ENCODE data around the gene UNC80.

Gene UNC80

DNA sequence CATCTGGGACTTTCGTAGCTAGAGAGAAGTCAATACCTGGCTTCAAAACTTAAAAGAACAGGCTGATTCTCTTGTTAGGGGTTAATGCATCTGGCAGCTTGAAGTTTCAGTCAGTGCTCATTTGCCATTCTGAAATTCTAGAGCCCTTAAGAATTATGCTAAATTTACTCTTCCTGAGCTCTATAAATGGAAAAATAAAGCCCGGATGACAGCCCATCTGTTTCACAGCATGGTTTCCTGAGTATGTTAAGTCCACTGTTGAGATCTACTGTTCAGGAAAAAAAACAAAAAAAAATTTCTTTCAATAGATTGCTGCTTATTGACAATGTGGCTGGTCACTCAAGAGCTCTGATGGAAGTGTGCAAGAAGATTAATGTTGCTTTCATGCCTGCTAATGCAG lies 129.5 kb downstream of the UNC80 start:
- Histone ChIP-seq H3K4me3 (ENCODE audit: low read length in 2 of 2) (no peak overlapping the region), H3K9ac (ENCODE audit: low read depth in 1 of 2, low read length in 2 of 2) (no peak overlapping the region), H3K9me3 (ENCODE audit: control insufficient read depth in 2 of 2, low read length in 2 of 2) (no peaks in the 10 kb centered on the region), H3K36me3 (ENCODE audit: control insufficient read depth in 2 of 2, insufficient read depth in 2 of 2, low read length in 2 of 2) (no peaks in the 10 kb centered on the region), H3K27ac (ENCODE audit: low read depth in 2 of 2, low read length in 2 of 2) (no peak overlapping the region), H3K27me3 (ENCODE audit: control insufficient read depth in 2 of 2, insufficient read depth in 2 of 2, low read length in 2 of 2) (no peaks in the 10 kb centered on the region), H3K4me1 (ENCODE audit: control insufficient read depth in 2 of 2, insufficient read depth in 2 of 2, low read length in 2 of 2) (no peaks in the 10 kb centered on the region)

- Histone ChIP-seq H3K9me3 (ENCODE audit: control insufficient read depth in 2 of 2, low read length in 2 of 2) (no peaks in the 10 kb centered on the region), H3K36me3 (ENCODE audit: control insufficient read depth in 2 of 2, insufficient read depth in 2 of 2, low read length in 2 of 2) (no peaks in the 10 kb centered on the region), H3K27me3 (ENCODE audit: control insufficient read depth in 2 of 2, insufficient read depth in 2 of 2, low read length in 2 of 2) (no peaks in the 10 kb centered on the region), H3K4me1 (ENCODE audit: control insufficient read depth in 2 of 2, insufficient read depth in 2 of 2, low read length in 2 of 2) (no peaks in the 10 kb centered on the region), H3K9ac (ENCODE audit: low read depth in 1 of 2, low read length in 2 of 2) (no peak overlapping the region), H3K27ac (ENCODE audit: low read depth in 2 of 2, low read length in 2 of 2) (no peak overlapping the region), H3K4me3 (ENCODE audit: low read length in 2 of 2) (no peak overlapping the region)
Observed at GRCh38 chr2:209905691-209906090, 134.1 kb downstream of the UNC80 start.

- no peak overlapping the region for H3K4me3 ChIP-seq (ENCODE audit: low read length in 2 of 2)
- H3K27me3 ChIP-seq (ENCODE audit: control insufficient read depth in 2 of 2, insufficient read depth in 2 of 2, low read length in 2 of 2) = no peaks in the 10 kb centered on the region
- no peaks in the 10 kb centered on the region for H3K4me1 ChIP-seq (ENCODE audit: control insufficient read depth in 2 of 2, insufficient read depth in 2 of 2, low read length in 2 of 2)
- no peak overlapping the region for H3K9ac ChIP-seq (ENCODE audit: low read depth in 1 of 2, low read length in 2 of 2)
- H3K36me3 ChIP-seq (ENCODE audit: control insufficient read depth in 2 of 2, insufficient read depth in 2 of 2, low read length in 2 of 2) = no peaks in the 10 kb centered on the region
- no peak overlapping the region for H3K27ac ChIP-seq (ENCODE audit: low read depth in 2 of 2, low read length in 2 of 2)
- H3K9me3 ChIP-seq (ENCODE audit: control insufficient read depth in 2 of 2, low read length in 2 of 2) = no peaks in the 10 kb centered on the region
Observed at GRCh38 chr2:209907746-209908145, 136.1 kb downstream of the UNC80 start.

DNA sequence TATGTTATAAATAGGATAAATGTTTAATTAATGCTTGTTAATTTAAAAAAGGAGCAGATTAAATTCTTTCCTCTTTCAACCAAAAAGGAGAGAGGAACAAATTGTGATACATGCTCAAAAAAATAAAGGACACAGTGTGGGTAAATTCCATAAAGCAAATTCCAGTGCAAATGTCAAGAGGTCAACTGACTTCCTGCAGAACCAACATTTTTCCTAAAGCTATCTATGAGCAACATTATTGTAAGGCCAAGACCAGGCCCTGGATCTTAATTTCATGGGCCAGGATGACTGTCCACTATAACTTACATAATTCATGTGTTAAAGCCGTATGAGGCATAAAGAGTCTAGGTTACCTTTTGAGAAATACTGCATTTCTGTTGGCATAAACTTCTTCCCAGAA lies 136.9 kb downstream of the UNC80 start:
- Histone ChIP-seq H3K27ac (ENCODE audit: low read depth in 2 of 2, low read length in 2 of 2) (no peak overlapping the region), H3K9me3 (ENCODE audit: control insufficient read depth in 2 of 2, low read length in 2 of 2) (no peaks in the 10 kb centered on the region), H3K9ac (ENCODE audit: low read depth in 1 of 2, low read length in 2 of 2) (no peak overlapping the region), H3K27me3 (ENCODE audit: control insufficient read depth in 2 of 2, insufficient read depth in 2 of 2, low read length in 2 of 2) (no peaks in the 10 kb centered on the region), H3K36me3 (ENCODE audit: control insufficient read depth in 2 of 2, insufficient read depth in 2 of 2, low read length in 2 of 2) (no peaks in the 10 kb centered on the region), H3K4me3 (ENCODE audit: low read length in 2 of 2) (no peak overlapping the region), H3K4me1 (ENCODE audit: control insufficient read depth in 2 of 2, insufficient read depth in 2 of 2, low read length in 2 of 2) (no peaks in the 10 kb centered on the region)

GRCh38 chr2:209911486-209911885 lies 139.9 kb downstream of the UNC80 start:
- H3K9me3 ChIP-seq (ENCODE audit: control insufficient read depth in 2 of 2, low read length in 2 of 2) = no peaks in the 10 kb centered on the region
- H3K4me1 ChIP-seq (ENCODE audit: control insufficient read depth in 2 of 2, insufficient read depth in 2 of 2, low read length in 2 of 2) = no peaks in the 10 kb centered on the region
- H3K9ac ChIP-seq (ENCODE audit: low read depth in 1 of 2, low read length in 2 of 2) = no peak overlapping the region
- H3K36me3 ChIP-seq (ENCODE audit: control insufficient read depth in 2 of 2, insufficient read depth in 2 of 2, low read length in 2 of 2) = no peaks in the 10 kb centered on the region
- H3K27ac ChIP-seq (ENCODE audit: low read depth in 2 of 2, low read length in 2 of 2) = no peak overlapping the region
- H3K27me3 ChIP-seq (ENCODE audit: control insufficient read depth in 2 of 2, insufficient read depth in 2 of 2, low read length in 2 of 2) = no peaks in the 10 kb centered on the region
- no peak overlapping the region for H3K4me3 ChIP-seq (ENCODE audit: low read length in 2 of 2)

- H3K27ac ChIP-seq (ENCODE audit: low read depth in 2 of 2, low read length in 2 of 2) = no peak overlapping the region
- no peaks in the 10 kb centered on the region for H3K36me3 ChIP-seq (ENCODE audit: control insufficient read depth in 2 of 2, insufficient read depth in 2 of 2, low read length in 2 of 2)
- H3K9ac ChIP-seq (ENCODE audit: low read depth in 1 of 2, low read length in 2 of 2) = no peak overlapping the region
- H3K27me3 ChIP-seq (ENCODE audit: control insufficient read depth in 2 of 2, insufficient read depth in 2 of 2, low read length in 2 of 2) = no peaks in the 10 kb centered on the region
- no peak overlapping the region for H3K4me3 ChIP-seq (ENCODE audit: low read length in 2 of 2)
- H3K9me3 ChIP-seq (ENCODE audit: control insufficient read depth in 2 of 2, low read length in 2 of 2) = no peaks in the 10 kb centered on the region
- no peaks in the 10 kb centered on the region for H3K4me1 ChIP-seq (ENCODE audit: control insufficient read depth in 2 of 2, insufficient read depth in 2 of 2, low read length in 2 of 2)
Observed at GRCh38 chr2:209913786-209914345, 142.2 kb downstream of the UNC80 start.

DNA sequence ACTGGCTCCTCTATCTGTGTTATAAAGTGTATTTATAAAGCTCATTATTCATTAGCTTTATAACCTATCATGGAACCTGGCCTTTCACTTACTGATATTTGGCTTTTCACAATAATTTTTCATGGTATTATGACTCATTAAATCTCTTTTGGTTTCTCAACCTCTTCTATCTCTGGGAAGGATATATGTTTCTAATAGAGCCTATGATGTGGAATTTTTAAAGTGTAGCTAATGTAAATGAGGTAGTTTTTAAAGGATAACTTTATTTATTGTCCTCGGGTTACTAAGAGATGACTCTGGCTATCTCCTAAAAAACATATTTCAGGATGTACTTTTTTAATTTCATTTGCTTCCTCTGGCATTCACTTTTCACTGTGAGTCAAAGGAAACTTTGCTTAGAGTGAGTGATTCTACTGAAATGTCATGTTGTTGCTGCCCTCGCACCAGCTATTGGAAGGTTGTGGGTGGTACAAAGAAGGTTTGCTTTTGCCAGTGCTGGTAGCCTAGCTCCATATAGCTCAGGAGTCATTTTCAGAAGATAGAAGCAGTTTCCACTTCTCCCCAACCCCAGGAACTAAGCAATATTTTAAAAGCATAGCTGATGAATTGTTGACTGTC lies 145.6 kb downstream of the UNC80 start:
- H3K9me3 ChIP-seq (ENCODE audit: control insufficient read depth in 2 of 2, low read length in 2 of 2) = no peaks in the 10 kb centered on the region
- no peaks in the 10 kb centered on the region for H3K36me3 ChIP-seq (ENCODE audit: control insufficient read depth in 2 of 2, insufficient read depth in 2 of 2, low read length in 2 of 2)
- H3K4me1 ChIP-seq (ENCODE audit: control insufficient read depth in 2 of 2, insufficient read depth in 2 of 2, low read length in 2 of 2) = no peaks in the 10 kb centered on the region
- no peak overlapping the region for H3K9ac ChIP-seq (ENCODE audit: low read depth in 1 of 2, low read length in 2 of 2)
- H3K4me3 ChIP-seq (ENCODE audit: low read length in 2 of 2) = no peak overlapping the region
- H3K27me3 ChIP-seq (ENCODE audit: control insufficient read depth in 2 of 2, insufficient read depth in 2 of 2, low read length in 2 of 2) = no peaks in the 10 kb centered on the region
- no peak overlapping the region for H3K27ac ChIP-seq (ENCODE audit: low read depth in 2 of 2, low read length in 2 of 2)

GRCh38 chr2:209918251-209918650 lies 146.6 kb downstream of the UNC80 start:
- no peaks in the 10 kb centered on the region for H3K36me3 ChIP-seq (ENCODE audit: control insufficient read depth in 2 of 2, insufficient read depth in 2 of 2, low read length in 2 of 2)
- H3K9ac ChIP-seq (ENCODE audit: low read depth in 1 of 2, low read length in 2 of 2) = no peak overlapping the region
- H3K9me3 ChIP-seq (ENCODE audit: control insufficient read depth in 2 of 2, low read length in 2 of 2) = no peaks in the 10 kb centered on the region
- H3K4me3 ChIP-seq (ENCODE audit: low read length in 2 of 2) = no peak overlapping the region
- H3K27me3 ChIP-seq (ENCODE audit: control insufficient read depth in 2 of 2, insufficient read depth in 2 of 2, low read length in 2 of 2) = no peaks in the 10 kb centered on the region
- H3K27ac ChIP-seq (ENCODE audit: low read depth in 2 of 2, low read length in 2 of 2) = no peak overlapping the region
- H3K4me1 ChIP-seq (ENCODE audit: control insufficient read depth in 2 of 2, insufficient read depth in 2 of 2, low read length in 2 of 2) = no peaks in the 10 kb centered on the region

DNA sequence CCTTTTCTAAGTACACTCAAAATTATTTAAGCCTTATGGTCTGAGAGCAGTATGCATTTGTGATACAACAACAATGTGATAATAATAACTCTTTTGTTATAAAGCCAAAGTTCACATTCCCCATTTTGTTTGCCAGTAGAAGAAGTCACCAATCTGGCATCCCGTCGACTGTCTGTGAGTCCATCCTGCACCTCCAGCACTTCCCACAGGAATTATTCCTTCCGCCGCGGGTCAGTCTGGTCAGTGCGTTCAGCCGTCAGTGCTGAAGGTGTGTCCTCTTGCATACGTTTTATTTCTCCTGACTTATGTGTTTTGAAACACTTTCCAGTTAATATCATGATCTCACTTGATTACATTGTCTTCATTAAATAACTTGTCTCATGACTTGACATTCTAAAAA lies 150.5 kb downstream of the UNC80 start:
- no peak overlapping the region for H3K4me3 ChIP-seq (ENCODE audit: low read length in 2 of 2)
- H3K27ac ChIP-seq (ENCODE audit: low read depth in 2 of 2, low read length in 2 of 2) = no peak overlapping the region
- H3K4me1 ChIP-seq (ENCODE audit: control insufficient read depth in 2 of 2, insufficient read depth in 2 of 2, low read length in 2 of 2) = no peaks in the 10 kb centered on the region
- no peak overlapping the region for H3K9ac ChIP-seq (ENCODE audit: low read depth in 1 of 2, low read length in 2 of 2)
- no peaks in the 10 kb centered on the region for H3K9me3 ChIP-seq (ENCODE audit: control insufficient read depth in 2 of 2, low read length in 2 of 2)
- no peaks in the 10 kb centered on the region for H3K27me3 ChIP-seq (ENCODE audit: control insufficient read depth in 2 of 2, insufficient read depth in 2 of 2, low read length in 2 of 2)
- no peaks in the 10 kb centered on the region for H3K36me3 ChIP-seq (ENCODE audit: control insufficient read depth in 2 of 2, insufficient read depth in 2 of 2, low read length in 2 of 2)

GRCh38 chr2:209929369-209929768 lies 157.7 kb downstream of the UNC80 start:
- no peaks in the 10 kb centered on the region for H3K27me3 ChIP-seq (ENCODE audit: control insufficient read depth in 2 of 2, insufficient read depth in 2 of 2, low read length in 2 of 2)
- no peaks in the 10 kb centered on the region for H3K9me3 ChIP-seq (ENCODE audit: control insufficient read depth in 2 of 2, low read length in 2 of 2)
- H3K27ac ChIP-seq (ENCODE audit: low read depth in 2 of 2, low read length in 2 of 2) = no peak overlapping the region
- H3K4me1 ChIP-seq (ENCODE audit: control insufficient read depth in 2 of 2, insufficient read depth in 2 of 2, low read length in 2 of 2) = no peaks in the 10 kb centered on the region
- H3K36me3 ChIP-seq (ENCODE audit: control insufficient read depth in 2 of 2, insufficient read depth in 2 of 2, low read length in 2 of 2) = no peaks in the 10 kb centered on the region
- H3K9ac ChIP-seq (ENCODE audit: low read depth in 1 of 2, low read length in 2 of 2) = no peak overlapping the region
- no peak overlapping the region for H3K4me3 ChIP-seq (ENCODE audit: low read length in 2 of 2)
